Ovary (tissue), 3 donors: ENCODE data around the gene ANLN.

Experiments
- CTCF ChIP-seq, 3 donors: fragments of 450-650 bp in 2 of 3; fragments of 200-600 bp in 1 of 3; IDR thresholded peaks; one replicate each; pipeline versions ENCODE4 v1.5.1 to v1.8.0; 2016 to 2022; ENCODE audit warnings: antibody characterized with exemption in 3 of 3, mild to moderate bottlenecking in 1 of 3
- EP300 ChIP-seq: sonication (generic); formaldehyde crosslinking; IDR thresholded peaks from one replicate; pipeline ENCODE4 v1.6.1; 2017; ENCODE audit warnings: antibody characterized with exemption
- POLR2A ChIP-seq: fragments of 450-650 bp; IDR thresholded peaks from one replicate; pipeline ENCODE4 v1.6.1; 2017; ENCODE audit warnings: antibody characterized with exemption, mild to moderate bottlenecking, moderate library complexity
- donor health status: DM: no; HTN: no; CAD: no.

GRCh38 chr7:36363515-36363914 lies 26.1 kb upstream of the ANLN start:
- TF ChIP-seq CTCF (IDR thresholded peaks at IDR 0.05) = no peak
- TF ChIP-seq EP300 = no peak
- TF ChIP-seq POLR2A = no peak
